ENCODE data around the gene ZNF423.

ZNF423 gene

DNA sequence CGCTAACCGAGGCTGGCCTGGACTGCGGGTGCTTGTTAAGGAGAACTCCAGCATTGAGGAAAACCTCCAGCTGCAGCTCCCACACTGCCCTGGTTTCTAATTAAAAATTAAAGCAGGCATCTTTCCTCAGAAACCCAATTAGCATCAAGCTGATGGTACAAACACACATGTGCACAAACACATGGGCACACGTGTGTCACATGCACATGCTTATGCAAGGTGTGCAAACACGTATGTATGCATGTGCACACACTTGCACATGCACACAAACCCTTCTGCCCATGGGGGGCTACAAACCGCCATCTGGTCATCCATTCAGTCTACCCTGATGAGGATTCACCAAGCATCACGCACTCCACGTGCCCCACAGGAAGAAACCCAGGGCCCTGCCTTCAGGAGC is 182.5 kb downstream of the ZNF423 start:
- no peaks in the 10 kb centered on the region for H3K79me2 ChIP-seq (ENCODE audit: insufficient read depth, low read length)
- H2AFZ ChIP-seq (ENCODE audit: low read length) = no peak overlapping the region
- H3K36me3 ChIP-seq (ENCODE audit: insufficient read depth, low read length) = no peaks in the 10 kb centered on the region
- H3K4me3 ChIP-seq (ENCODE audit: low read depth, low read length, poor library complexity, severe bottlenecking) = no peak overlapping the region
- H3K4me2 ChIP-seq (ENCODE audit: low read length) = no peak overlapping the region
- H3K4me1 ChIP-seq (ENCODE audit: insufficient read depth, low read length, severe bottlenecking) = no peaks in the 10 kb centered on the region
- no peak overlapping the region for H3K9ac ChIP-seq (ENCODE audit: low read length)
- no peak overlapping the region for H3K27ac ChIP-seq (ENCODE audit: low read depth, low read length, poor library complexity, severe bottlenecking)
- H3K9me2 ChIP-seq (ENCODE audit: low read depth, low read length) = no peaks in the 10 kb centered on the region
- no peaks in the 10 kb centered on the region for H3K27me3 ChIP-seq (ENCODE audit: insufficient read depth, low read length)
- H3K9me3 ChIP-seq (ENCODE audit: low read length) = no peaks in the 10 kb centered on the region
- H4K20me1 ChIP-seq (ENCODE audit: insufficient read depth, low read length) = no peaks in the 10 kb centered on the region
- H3F3A ChIP-seq (ENCODE audit: insufficient read depth, low read length) = no peaks in the 10 kb centered on the region
- no peak for TF ChIP-seq EZH2 (IDR thresholded peaks at IDR 0.05; ENCODE audit: borderline replicate concordance, low read length)
- TF ChIP-seq, protein P1, sequence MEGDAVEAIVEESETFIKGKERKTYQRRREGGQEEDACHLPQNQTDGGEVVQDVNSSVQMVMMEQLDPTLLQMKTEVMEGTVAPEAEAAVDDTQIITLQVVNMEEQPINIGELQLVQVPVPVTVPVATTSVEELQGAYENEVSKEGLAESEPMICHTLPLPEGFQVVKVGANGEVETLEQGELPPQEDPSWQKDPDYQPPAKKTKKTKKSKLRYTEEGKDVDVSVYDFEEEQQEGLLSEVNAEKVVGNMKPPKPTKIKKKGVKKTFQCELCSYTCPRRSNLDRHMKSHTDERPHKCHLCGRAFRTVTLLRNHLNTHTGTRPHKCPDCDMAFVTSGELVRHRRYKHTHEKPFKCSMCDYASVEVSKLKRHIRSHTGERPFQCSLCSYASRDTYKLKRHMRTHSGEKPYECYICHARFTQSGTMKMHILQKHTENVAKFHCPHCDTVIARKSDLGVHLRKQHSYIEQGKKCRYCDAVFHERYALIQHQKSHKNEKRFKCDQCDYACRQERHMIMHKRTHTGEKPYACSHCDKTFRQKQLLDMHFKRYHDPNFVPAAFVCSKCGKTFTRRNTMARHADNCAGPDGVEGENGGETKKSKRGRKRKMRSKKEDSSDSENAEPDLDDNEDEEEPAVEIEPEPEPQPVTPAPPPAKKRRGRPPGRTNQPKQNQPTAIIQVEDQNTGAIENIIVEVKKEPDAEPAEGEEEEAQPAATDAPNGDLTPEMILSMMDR (IDR thresholded peaks at IDR 0.05; ENCODE audit: low read length) = no peak

DNA sequence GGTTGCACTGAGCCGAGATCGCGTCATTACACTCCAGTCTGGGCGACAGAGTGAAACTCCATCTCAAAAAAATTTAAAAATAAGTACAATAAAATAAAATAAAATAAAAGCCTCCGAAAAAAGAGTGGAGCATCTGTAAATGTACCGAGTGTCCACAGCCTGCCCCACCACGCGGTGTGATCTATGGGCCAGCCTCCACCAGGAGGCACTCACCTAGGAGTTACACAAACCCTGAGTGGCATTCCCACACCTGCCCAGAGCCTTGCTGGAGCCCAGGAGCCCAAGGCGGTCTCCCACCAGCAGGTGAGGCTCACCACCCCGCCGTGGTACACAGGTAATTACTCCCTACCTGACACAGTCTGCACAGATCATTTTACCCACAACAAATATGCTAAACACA is 183.2 kb downstream of the ZNF423 start:
- Histone ChIP-seq H3K9ac (ENCODE audit: low read length) (no peak overlapping the region), H4K20me1 (ENCODE audit: insufficient read depth, low read length) (no peaks in the 10 kb centered on the region), H2AFZ (ENCODE audit: low read length) (no peak overlapping the region), H3F3A (ENCODE audit: insufficient read depth, low read length) (no peaks in the 10 kb centered on the region), H3K9me2 (ENCODE audit: low read depth, low read length) (no peaks in the 10 kb centered on the region), H3K4me1 (ENCODE audit: insufficient read depth, low read length, severe bottlenecking) (no peaks in the 10 kb centered on the region), H3K27ac (ENCODE audit: low read depth, low read length, poor library complexity, severe bottlenecking) (no peak overlapping the region), H3K79me2 (ENCODE audit: insufficient read depth, low read length) (no peaks in the 10 kb centered on the region), H3K4me2 (ENCODE audit: low read length) (no peak overlapping the region), H3K4me3 (ENCODE audit: low read depth, low read length, poor library complexity, severe bottlenecking) (no peak overlapping the region), H3K27me3 (ENCODE audit: insufficient read depth, low read length) (no peaks in the 10 kb centered on the region), H3K9me3 (ENCODE audit: low read length) (no peaks in the 10 kb centered on the region), H3K36me3 (ENCODE audit: insufficient read depth, low read length) (no peaks in the 10 kb centered on the region)
- TF ChIP-seq EZH2 (IDR thresholded peaks at IDR 0.05; ENCODE audit: borderline replicate concordance, low read length) = no peak
- TF ChIP-seq, protein P1 (IDR thresholded peaks at IDR 0.05; ENCODE audit: low read length) = no peak

DNA sequence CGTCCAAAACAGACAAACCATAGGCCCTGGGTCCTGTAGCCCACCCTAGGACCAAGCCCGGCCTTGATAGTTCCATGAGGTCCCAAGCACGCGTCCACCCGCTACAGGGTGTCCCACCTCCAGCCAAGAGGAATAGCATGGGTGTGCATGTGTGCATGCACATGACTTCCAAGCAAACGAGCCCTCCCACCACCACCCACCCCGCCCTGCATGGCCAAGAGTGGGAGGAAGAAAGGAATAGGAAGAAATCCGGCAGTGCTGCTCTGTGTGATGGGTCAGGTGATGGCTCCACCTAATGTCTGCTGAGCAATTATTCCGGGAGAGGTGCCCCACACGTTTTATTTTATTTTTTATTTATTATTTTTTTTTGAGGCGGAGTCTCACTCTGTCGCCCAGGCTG is 184.6 kb downstream of the ZNF423 start:
- Histone ChIP-seq H3K4me2 (ENCODE audit: low read length) (no peak overlapping the region), H3K4me3 (ENCODE audit: low read depth, low read length, poor library complexity, severe bottlenecking) (no peak overlapping the region), H3K4me1 (ENCODE audit: insufficient read depth, low read length, severe bottlenecking) (no peaks in the 10 kb centered on the region), H3F3A (ENCODE audit: insufficient read depth, low read length) (no peaks in the 10 kb centered on the region), H3K9me3 (ENCODE audit: low read length) (no peaks in the 10 kb centered on the region), H3K79me2 (ENCODE audit: insufficient read depth, low read length) (no peaks in the 10 kb centered on the region), H4K20me1 (ENCODE audit: insufficient read depth, low read length) (no peaks in the 10 kb centered on the region), H2AFZ (ENCODE audit: low read length) (no peak overlapping the region), H3K36me3 (ENCODE audit: insufficient read depth, low read length) (no peaks in the 10 kb centered on the region), H3K27ac (ENCODE audit: low read depth, low read length, poor library complexity, severe bottlenecking) (no peak overlapping the region), H3K27me3 (ENCODE audit: insufficient read depth, low read length) (0 out of 2 replicates have a peak, but pooled peaks cover under 1% of the 10 kb centered on the region), H3K9me2 (ENCODE audit: low read depth, low read length) (no peaks in the 10 kb centered on the region), H3K9ac (ENCODE audit: low read length) (no peak overlapping the region)
- TF ChIP-seq, protein P1 (IDR thresholded peaks at IDR 0.05; ENCODE audit: low read length) = no peak
